H9 (cell line): ENCODE data around the gene KIAA1328. TPM values are rescaled to one million over a fixed set of nuclear protein-coding genes. Genes with fewer than 3 reads are reported as not detected.

ENCODE experiments used
- DNase-seq: peaks from one replicate; pipeline ENCODE4 v3.0.0-alpha.2; 2017
- H2AFZ ChIP-seq: one replicate; pipeline ENCODE4 v1.6.1; 2013; ENCODE audit warnings: mild to moderate bottlenecking, low read length, control low read depth, moderate library complexity
- H2AK5ac ChIP-seq: 2 replicates; pipeline ENCODE4 v1.6.1; 2013; ENCODE audit warnings: low read length, control low read depth, mixed read lengths; ENCODE audit not compliant: insufficient read length
- H2BK120ac ChIP-seq: one replicate; pipeline ENCODE4 v1.6.1; 2013; ENCODE audit warnings: low read depth, mild to moderate bottlenecking, low read length, control low read depth, inconsistent platforms; ENCODE audit not compliant: poor library complexity, severe bottlenecking
- H2BK12ac ChIP-seq: 2 replicates; pipeline ENCODE4 v1.6.1; 2013; ENCODE audit warnings: low read length, control low read depth, mixed read lengths, low read depth; ENCODE audit not compliant: insufficient read length
- H2BK15ac ChIP-seq: 2 replicates; pipeline ENCODE4 v1.6.1; 2013; ENCODE audit warnings: low read depth, low read length, control low read depth
- H2BK20ac ChIP-seq: one replicate; pipeline ENCODE4 v1.6.1; 2013; ENCODE audit warnings: low read depth, mild to moderate bottlenecking, low read length, control low read depth, inconsistent platforms; ENCODE audit not compliant: poor library complexity, severe bottlenecking
- H2BK5ac ChIP-seq: 2 replicates; pipeline ENCODE4 v1.6.1; 2013; ENCODE audit warnings: low read length, control low read depth, mixed read lengths; ENCODE audit not compliant: insufficient read length
- H3K14ac ChIP-seq: 2 replicates; pipeline ENCODE4 v1.6.1; 2013; ENCODE audit warnings: low read length, control low read depth; ENCODE audit not compliant: insufficient read depth
- H3K18ac ChIP-seq: 2 replicates; pipeline ENCODE4 v1.6.1; 2013; ENCODE audit warnings: low read depth, mild to moderate bottlenecking, mixed read lengths, low read length, control low read depth; ENCODE audit not compliant: insufficient read length
- H3K23ac ChIP-seq: 2 replicates; pipeline ENCODE4 v1.6.1; 2013; ENCODE audit warnings: low read length, control low read depth, mixed read lengths, low read depth; ENCODE audit not compliant: insufficient read length
- H3K23me2 ChIP-seq: 2 replicates; pipeline ENCODE4 v1.6.1; 2013; ENCODE audit warnings: low read depth, mild to moderate bottlenecking, mixed read lengths, low read length, control low read depth; ENCODE audit not compliant: insufficient read length, poor library complexity, severe bottlenecking
- H3K27ac ChIP-seq: 2 replicates; pipeline ENCODE4 v1.5.1; 2013; ENCODE audit warnings: low read length, control low read depth, mixed read lengths, low read depth; ENCODE audit not compliant: insufficient read length
- H3K27me3 ChIP-seq: 2 replicates; pipeline ENCODE4 v1.6.1; 2013; ENCODE audit warnings: low read length, control low read depth, inconsistent platforms; ENCODE audit not compliant: insufficient read depth
- H3K4ac ChIP-seq: 2 replicates; pipeline ENCODE4 v1.6.1; 2013; ENCODE audit warnings: low read depth, mild to moderate bottlenecking, control low read depth, inconsistent platforms, low read length, moderate library complexity
- H3K4me1 ChIP-seq: 2 replicates; pipeline ENCODE4 v1.6.1; 2013; ENCODE audit warnings: low read length, control low read depth, inconsistent platforms; ENCODE audit not compliant: insufficient read depth
- H3K4me2 ChIP-seq: 2 replicates; pipeline ENCODE4 v1.6.1; 2013; ENCODE audit warnings: low read length, control low read depth, mixed read lengths; ENCODE audit not compliant: insufficient read length, insufficient read depth
- H3K56ac ChIP-seq: 2 replicates; pipeline ENCODE4 v1.6.1; 2013; ENCODE audit warnings: low read depth, mild to moderate bottlenecking, mixed read lengths, low read length, control low read depth; ENCODE audit not compliant: insufficient read length
- H3K79me1 ChIP-seq: 2 replicates; pipeline ENCODE4 v1.6.1; 2013; ENCODE audit warnings: low read depth, mild to moderate bottlenecking, moderate library complexity, low read length, control low read depth, inconsistent platforms; ENCODE audit not compliant: insufficient read depth, poor library complexity, severe bottlenecking
- H3K79me2 ChIP-seq: 2 replicates; pipeline ENCODE4 v1.6.1; 2013; ENCODE audit warnings: low read length, control low read depth, inconsistent platforms; ENCODE audit not compliant: insufficient read depth
- H3K9ac ChIP-seq: 2 replicates; pipeline ENCODE4 v1.6.1; 2013; ENCODE audit warnings: low read length, control low read depth, mixed read lengths; ENCODE audit not compliant: insufficient read length; ENCODE audit errors: extremely low read depth
- H3K9me3 ChIP-seq: one replicate; pipeline ENCODE4 v1.6.1; 2013; ENCODE audit warnings: low read depth, low read length, inconsistent platforms; ENCODE audit not compliant: control insufficient read depth
- H3T11ph ChIP-seq: one replicate; pipeline ENCODE4 v1.6.1; 2013; ENCODE audit warnings: mild to moderate bottlenecking, low read length, control low read depth, inconsistent platforms
- H4K20me1 ChIP-seq: one replicate; pipeline ENCODE4 v1.6.1; 2013; ENCODE audit not compliant: control insufficient read depth, insufficient read length, insufficient read depth
- H4K5ac ChIP-seq: 2 replicates; pipeline ENCODE4 v1.6.1; 2013; ENCODE audit warnings: low read depth, mild to moderate bottlenecking, mixed read lengths, low read length, control low read depth; ENCODE audit not compliant: insufficient read length
- H4K8ac ChIP-seq: replicated peaks from 2 replicates; pipeline ENCODE4 v1.6.1; 2013; ENCODE audit warnings: low read length, control low read depth, mixed read lengths, low read depth; ENCODE audit not compliant: insufficient read length
- H4K91ac ChIP-seq: 2 replicates; pipeline ENCODE4 v1.6.1; 2013; ENCODE audit warnings: low read depth, mild to moderate bottlenecking, moderate library complexity, mixed read lengths, low read length, control low read depth; ENCODE audit not compliant: insufficient read length
- H3K27ac Mint-ChIP-seq, 3 experiments: 2 replicates in 2 of 3; 3 replicates in 1 of 3; pipeline ENCODE4 v1.8.0; 2020 to 2021; ENCODE audit warnings: mixed read lengths in 3 of 3, mild to moderate bottlenecking in 1 of 3, moderate library complexity in 1 of 3
- H3K27me3 Mint-ChIP-seq: 2 replicates; pipeline ENCODE4 v1.8.0; 2021; ENCODE audit warnings: low read depth, mild to moderate bottlenecking, moderate library complexity, mixed read lengths
- H3K36me3 Mint-ChIP-seq, 3 experiments: 2 replicates in 2 of 3; 3 replicates in 1 of 3; pipeline ENCODE4 v1.8.0; 2020 to 2021; ENCODE audit warnings: low read depth in 3 of 3, mixed read lengths in 3 of 3; ENCODE audit not compliant: insufficient read depth in 1 of 3
- H3K4me1 Mint-ChIP-seq, 2 experiments: 2 replicates each; pipeline ENCODE4 v1.8.0; 2020; ENCODE audit warnings: mixed read lengths in 2 of 2
- H3K4me3 Mint-ChIP-seq, 2 experiments: 2 replicates in 1 of 2; 3 replicates in 1 of 2; pipeline ENCODE4 v1.8.0; 2020 to 2021; ENCODE audit warnings: mild to moderate bottlenecking in 2 of 2, mixed read lengths in 2 of 2, moderate library complexity in 1 of 2
- H3K9me3 Mint-ChIP-seq, 2 experiments: 2 replicates in 1 of 2; 3 replicates in 1 of 2; pipeline ENCODE4 v1.8.0; 2020; ENCODE audit warnings: mild to moderate bottlenecking in 2 of 2, mixed read lengths in 2 of 2, moderate library complexity in 1 of 2
- WGBS: extraction: QIAGEN DNeasy Blood & Tissue Kit; methylation state at CpG from one replicate; pipeline ENCODE4 v1.1.7; 2013; ENCODE audit warnings: missing lambda C conversion rate, low lambda C conversion rate, mixed read lengths; ENCODE audit not compliant: insufficient read length; ENCODE audit errors: extremely low coverage; 5-methylcytosine and 5-hydroxymethylcytosine counted together
- total RNA-seq: library from RNA; stranded (reverse); gene quantifications from 2 replicates; pipeline ENCODE4 v1.2.1, GENCODE V29; 2021
- TF ChIP-seq, protein P1 (sequence below): fragments of 200-600 bp; sonication (generic); conservative IDR thresholded peaks from 3 replicates; pipeline ENCODE4 v1.8.0; 2021; ENCODE audit warnings: antibody characterized with exemption, mild to moderate bottlenecking

Gene KIAA1328
- total RNA-seq, 1 experiment from 2014 or later: 4.9 TPM

DNA sequence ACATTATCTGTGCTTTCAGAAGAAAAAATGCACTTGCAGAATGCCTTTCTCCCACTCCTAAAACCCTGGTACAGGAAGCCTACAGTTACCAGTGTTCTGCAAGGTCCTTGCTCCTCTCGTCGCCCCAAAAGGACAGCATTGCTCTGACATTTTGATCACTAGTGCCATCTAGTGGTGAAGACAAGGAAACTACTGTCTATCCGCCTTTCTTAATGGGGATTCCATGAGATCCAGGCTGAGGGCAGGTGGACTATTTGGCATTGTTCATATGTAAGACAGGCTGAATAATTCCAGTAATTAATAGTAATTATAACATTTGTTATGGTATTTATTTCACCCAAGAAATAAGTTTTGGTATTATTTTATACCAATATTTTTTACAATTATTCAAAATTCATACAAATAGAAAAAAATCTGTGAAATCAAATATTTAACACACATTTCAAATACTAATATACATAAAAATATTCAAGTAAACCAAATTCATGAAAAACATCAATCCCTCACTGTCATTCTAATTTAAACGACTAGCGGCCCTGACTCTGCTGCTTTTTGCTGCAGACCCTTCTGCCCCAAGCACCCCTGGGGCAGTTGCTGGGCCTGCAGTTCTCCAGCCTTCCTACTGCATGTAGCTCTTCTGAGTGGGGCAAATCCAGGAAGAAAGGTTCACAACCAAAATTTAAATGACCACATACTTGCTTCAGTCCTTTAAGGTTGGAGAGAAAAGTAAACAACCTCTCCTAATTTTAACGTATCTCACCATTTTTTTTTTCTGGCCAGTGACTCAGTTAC, 19.1 kb upstream of the KIAA1328 start:
- H2BK15ac ChIP-seq: no peak overlapping the region
- peak; percentile 47 for DNase-seq
- no peaks in the 10 kb centered on the region for H3K79me2 ChIP-seq
- H3K9me3 ChIP-seq: no peaks in the 10 kb centered on the region
- Mint-ChIP-seq H3K27ac (peak overlapping the region in 1 of 3 experiments; percentile 48; a peak in 2 of 7 replicates), H3K27me3 (no peaks in the 10 kb centered on the region), H3K4me1 (peaks cover 0 to 4% of the 10 kb centered on the region in 2 experiments; a peak in 1 of 4 replicates), H3K36me3 (peaks cover 27 to 62% (median 61%) of the 10 kb centered on the region in 3 experiments; a peak in 6 of 7 replicates), H3K9me3 (no peaks in the 10 kb centered on the region), H3K4me3 (no peak overlapping the region)
- H2AK5ac ChIP-seq: no peak overlapping the region
- H2BK20ac ChIP-seq: no peak overlapping the region
- WGBS: no CpG with 5 or more reads among the region's 6 CpGs
- H2BK12ac ChIP-seq: no peak overlapping the region
- no peak overlapping the region for H3K4ac ChIP-seq
- H4K8ac ChIP-seq: no peak overlapping the region
- H3K23ac ChIP-seq: no peak overlapping the region
- TF ChIP-seq, protein P1, sequence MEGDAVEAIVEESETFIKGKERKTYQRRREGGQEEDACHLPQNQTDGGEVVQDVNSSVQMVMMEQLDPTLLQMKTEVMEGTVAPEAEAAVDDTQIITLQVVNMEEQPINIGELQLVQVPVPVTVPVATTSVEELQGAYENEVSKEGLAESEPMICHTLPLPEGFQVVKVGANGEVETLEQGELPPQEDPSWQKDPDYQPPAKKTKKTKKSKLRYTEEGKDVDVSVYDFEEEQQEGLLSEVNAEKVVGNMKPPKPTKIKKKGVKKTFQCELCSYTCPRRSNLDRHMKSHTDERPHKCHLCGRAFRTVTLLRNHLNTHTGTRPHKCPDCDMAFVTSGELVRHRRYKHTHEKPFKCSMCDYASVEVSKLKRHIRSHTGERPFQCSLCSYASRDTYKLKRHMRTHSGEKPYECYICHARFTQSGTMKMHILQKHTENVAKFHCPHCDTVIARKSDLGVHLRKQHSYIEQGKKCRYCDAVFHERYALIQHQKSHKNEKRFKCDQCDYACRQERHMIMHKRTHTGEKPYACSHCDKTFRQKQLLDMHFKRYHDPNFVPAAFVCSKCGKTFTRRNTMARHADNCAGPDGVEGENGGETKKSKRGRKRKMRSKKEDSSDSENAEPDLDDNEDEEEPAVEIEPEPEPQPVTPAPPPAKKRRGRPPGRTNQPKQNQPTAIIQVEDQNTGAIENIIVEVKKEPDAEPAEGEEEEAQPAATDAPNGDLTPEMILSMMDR: peak; percentile 86
- no peak overlapping the region for H3K9ac ChIP-seq
- H3K27ac ChIP-seq: no peak overlapping the region
- no peak overlapping the region for H2AFZ ChIP-seq
- H4K91ac ChIP-seq: no peak overlapping the region
- no peaks in the 10 kb centered on the region for H3K4me1 ChIP-seq
- no peak overlapping the region for H2BK120ac ChIP-seq
- H3K14ac ChIP-seq: no peak overlapping the region
- H3K4me2 ChIP-seq: no peak overlapping the region
- H2BK5ac ChIP-seq: no peak overlapping the region
- H3K18ac ChIP-seq: no peak overlapping the region
- H3K23me2 ChIP-seq: no peaks in the 10 kb centered on the region
- H3K56ac ChIP-seq: no peak overlapping the region
- H4K20me1 ChIP-seq: no peaks in the 10 kb centered on the region
- no peaks in the 10 kb centered on the region for H3K79me1 ChIP-seq
- H4K5ac ChIP-seq: no peak overlapping the region
- no peak overlapping the region for H3T11ph ChIP-seq
- no peaks in the 10 kb centered on the region for H3K27me3 ChIP-seq
